ENCODE results near the gene AK5. TPM values are rescaled to one million over a fixed set of nuclear protein-coding genes. Genes with fewer than 3 reads are reported as not detected.

The AK5 gene
- total RNA-seq, 1 donor from 2014 or later, result 2.5 TPM

GRCh38 chr1:77583483-77583882 is 301.7 kb downstream of the AK5 start:
- no peak for DNase-seq (ENCODE audit: low read depth, low spot score)

DNA sequence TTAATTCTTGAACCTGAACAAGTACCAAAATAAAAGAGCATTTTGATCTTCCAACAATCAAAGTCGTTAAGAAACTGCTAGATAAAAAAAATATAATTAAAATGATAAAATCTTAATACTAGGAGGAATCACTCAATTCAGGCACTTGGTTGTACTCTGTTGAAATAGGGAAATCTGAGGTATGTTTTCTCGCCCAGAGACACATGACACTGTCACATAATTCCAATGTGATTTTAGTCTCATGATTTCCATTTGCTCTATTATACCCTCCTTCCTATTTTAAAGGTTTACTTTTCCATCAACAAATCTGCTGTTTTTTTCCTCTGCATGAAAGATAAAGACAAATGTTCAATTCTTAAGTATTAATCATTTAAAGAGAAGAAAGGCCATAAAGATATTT is 303.1 kb downstream of the AK5 start:
- no peak for DNase-seq (ENCODE audit: low read depth, low spot score)

- DNase-seq (ENCODE audit: low read depth, low spot score), result no peak
Observed at GRCh38 chr1:77585610-77586314, 303.9 kb downstream of the AK5 start.

DNA sequence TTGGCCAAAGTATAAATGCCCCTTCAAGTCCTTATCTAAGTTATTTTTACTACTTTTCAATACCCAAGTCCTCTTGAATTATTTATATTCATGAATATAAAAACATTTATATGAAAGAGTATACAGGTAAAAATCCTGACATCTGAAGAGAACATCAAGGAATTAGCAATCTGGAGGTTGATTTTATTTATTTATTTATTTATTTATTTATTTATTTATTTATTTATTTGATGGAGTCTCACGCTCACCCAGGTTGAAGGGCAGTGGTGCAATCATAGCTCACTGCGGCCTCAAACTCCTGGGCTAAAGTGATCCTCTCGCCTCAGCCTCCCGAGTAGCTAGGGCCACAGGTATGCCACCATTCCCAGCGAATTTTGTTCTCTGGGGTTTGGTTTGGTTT is 307.4 kb downstream of the AK5 start:
- no peak for DNase-seq (ENCODE audit: low read depth, low spot score)

DNA sequence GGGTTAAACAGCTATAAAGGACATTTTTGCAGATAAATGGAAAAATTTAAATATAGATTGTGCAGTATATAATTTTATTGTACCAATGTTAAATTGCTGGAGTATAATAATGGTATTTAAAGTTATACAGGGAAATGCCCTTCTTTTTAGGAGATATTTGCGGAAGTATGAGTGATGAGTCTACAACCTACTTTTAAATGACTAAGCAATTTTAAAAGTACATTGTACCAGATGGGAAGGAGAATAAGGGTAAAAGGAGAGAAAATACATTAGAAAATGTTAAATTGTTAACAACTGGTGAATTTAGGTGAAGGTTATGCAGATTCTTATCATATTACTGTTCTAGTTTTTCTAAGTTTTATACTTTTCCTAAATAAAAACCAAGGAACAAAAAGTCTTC is 308.8 kb downstream of the AK5 start:
- no peak for DNase-seq (ENCODE audit: low read depth, low spot score)

GRCh38 chr1:77592906-77593305 is 311.1 kb downstream of the AK5 start:
- no peak for DNase-seq (ENCODE audit: low read depth, low spot score)

- no peak for DNase-seq (ENCODE audit: low read depth, low spot score)
Observed at GRCh38 chr1:77594366-77595112, 312.7 kb downstream of the AK5 start.

- DNase-seq (ENCODE audit: low read depth, low spot score), result no peak
Observed at GRCh38 chr1:77597310-77597709, 315.5 kb downstream of the AK5 start.

DNA sequence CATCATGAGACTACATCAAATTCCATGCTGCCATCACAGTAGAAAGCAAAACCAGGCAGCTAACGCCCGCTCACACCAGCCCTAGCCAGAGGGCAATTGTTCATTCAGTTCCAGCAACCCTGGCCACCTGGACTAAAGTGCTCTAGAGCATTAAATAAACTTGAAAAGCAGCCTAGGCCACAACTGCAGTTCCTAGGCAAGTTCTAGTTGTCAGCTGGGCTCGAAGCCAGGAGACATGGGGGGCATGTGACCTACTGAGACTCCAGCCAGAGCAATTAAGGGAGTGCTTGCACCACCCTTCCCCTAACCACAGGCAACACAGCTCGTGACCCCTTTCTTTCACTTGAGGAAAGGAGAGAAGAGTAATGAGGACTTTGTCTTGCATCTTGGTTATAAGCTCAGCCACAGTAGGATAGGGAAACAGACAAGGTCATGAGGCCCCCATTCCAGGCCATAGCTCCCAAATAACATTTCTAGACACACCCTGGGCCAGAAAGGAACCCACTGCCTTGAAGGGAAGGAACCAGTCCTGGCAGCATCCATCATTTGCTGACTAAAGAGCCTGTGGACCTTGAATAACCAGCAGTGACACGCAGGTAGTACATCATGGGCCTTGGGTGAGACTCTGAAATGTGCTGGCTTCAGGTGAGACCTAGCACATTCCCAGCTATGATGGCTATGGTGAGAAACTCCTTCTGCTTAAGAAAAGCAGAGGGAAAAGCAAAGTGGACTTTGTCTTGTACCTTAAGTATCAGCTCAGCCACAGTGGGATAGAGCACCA is 323.6 kb downstream of the AK5 start:
- no peak for DNase-seq (ENCODE audit: low read depth, low spot score)

DNA sequence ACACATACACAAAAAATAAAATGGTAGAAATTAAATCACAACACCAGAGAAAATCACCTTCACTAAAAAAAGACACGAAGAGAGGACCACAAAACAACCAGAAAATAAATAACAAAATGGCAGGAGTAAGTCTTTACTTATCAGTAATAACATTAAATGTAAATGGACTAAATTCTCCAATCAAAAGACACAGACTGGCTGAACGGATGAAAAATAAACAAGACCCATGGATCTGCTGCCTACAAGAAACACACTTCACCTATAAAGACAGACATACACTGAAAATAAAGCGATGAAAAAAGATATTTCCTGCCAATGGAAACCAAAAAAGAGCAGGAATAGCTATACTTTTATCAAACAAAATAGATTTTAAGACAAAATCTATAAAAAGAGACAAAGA is 327.1 kb downstream of the AK5 start:
- DNase-seq (ENCODE audit: low read depth, low spot score), result no peak

Other genes with a start within 250 kb of the AK5 start
- 27.0 and 56.6 TPM in 2 replicates for gene PIGK, start 62.6 kb upstream of the AK5 start, total RNA-seq

All from pulmonary artery endothelial cell (primary cell).